Loucy (cell line): ENCODE results near the gene TLE3.
A peak's percentile ranks its signal among the peaks of the same experiment; 100 is the strongest.

ENCODE experiments used
- H2AFZ ChIP-seq: fragments of 200-600 bp; sonication (generic); 2 replicates; pipeline ENCODE4 v1.6.0; 2016; ENCODE audit warnings: antibody characterized with exemption, mild to moderate bottlenecking, low read length, moderate library complexity
- H3F3A ChIP-seq: fragments of 200-600 bp; 2 replicates; pipeline ENCODE4 v1.6.0; 2016; ENCODE audit warnings: antibody characterized with exemption, low read depth, mild to moderate bottlenecking
- H3K27me3 ChIP-seq: fragments of 200-600 bp; sonication (generic); 2 replicates; pipeline ENCODE4 v1.6.1; 2014; ENCODE audit warnings: low read length, mild to moderate bottlenecking; ENCODE audit not compliant: insufficient read depth, poor library complexity, severe bottlenecking
- H3K36me3 ChIP-seq: fragments of 200-600 bp; sonication (generic); 2 replicates; pipeline ENCODE4 v1.6.1; 2016; ENCODE audit warnings: low read length; ENCODE audit not compliant: insufficient read depth
- H3K4me1 ChIP-seq: fragments of 200-600 bp; sonication (generic); 2 replicates; pipeline ENCODE4 v1.5.1; 2014; ENCODE audit warnings: low read length, mild to moderate bottlenecking; ENCODE audit not compliant: insufficient read depth, poor library complexity, severe bottlenecking
- H3K4me2 ChIP-seq: fragments of 200-600 bp; sonication (generic); 2 replicates; pipeline ENCODE4 v1.6.0; 2014; ENCODE audit warnings: antibody characterized with exemption, low read length, low read depth, mild to moderate bottlenecking; ENCODE audit not compliant: poor library complexity, severe bottlenecking
- H3K4me3 ChIP-seq: fragments of 200-600 bp; sonication (generic); 2 replicates; pipeline ENCODE4 v1.5.1; 2014; ENCODE audit warnings: low read length, mild to moderate bottlenecking, mixed read lengths; ENCODE audit not compliant: poor library complexity, severe bottlenecking
- H3K79me2 ChIP-seq: fragments of 200-600 bp; sonication (generic); 2 replicates; pipeline ENCODE4 v1.6.1; 2014; ENCODE audit warnings: low read length; ENCODE audit not compliant: insufficient read depth
- H3K9ac ChIP-seq: fragments of 200-600 bp; sonication (generic); 2 replicates; pipeline ENCODE4 v1.6.0; 2014; ENCODE audit warnings: mild to moderate bottlenecking, low read depth, low read length, moderate library complexity; ENCODE audit not compliant: poor library complexity, severe bottlenecking
- H3K9me2 ChIP-seq: fragments of 200-600 bp; sonication (generic); replicated peaks from 2 replicates; pipeline ENCODE4 v1.6.1; 2016; ENCODE audit warnings: low read depth, low read length, mixed read lengths
- H3K9me3 ChIP-seq: fragments of 200-600 bp; sonication (generic); 2 replicates; pipeline ENCODE4 v1.6.1; 2014; ENCODE audit warnings: mild to moderate bottlenecking, antibody characterized with exemption, low read length, low read depth; ENCODE audit not compliant: insufficient read depth
- H4K20me1 ChIP-seq: fragments of 200-600 bp; sonication (generic); 2 replicates; pipeline ENCODE4 v1.6.0; 2014; ENCODE audit warnings: antibody characterized with exemption, low read length, mild to moderate bottlenecking; ENCODE audit not compliant: insufficient read depth, poor library complexity, severe bottlenecking
- CTCF ChIP-seq: fragments of 200-600 bp; sonication (generic); conservative IDR thresholded peaks from 2 replicates; pipeline ENCODE4 v1.5.1; 2014; ENCODE audit warnings: mild to moderate bottlenecking, antibody characterized with exemption, low read length
- EZH2phosphoT487 ChIP-seq: fragments of 200-600 bp; IDR thresholded peaks from 2 replicates; pipeline ENCODE4 v1.6.1; 2018; ENCODE audit warnings: antibody characterized with exemption, mild to moderate bottlenecking, moderate library complexity, borderline replicate concordance

The TLE3 gene

GRCh38 chr15:70100474-70101341, 3.0 kb upstream of the TLE3 start:
- Histone ChIP-seq H3K4me2 (peak overlapping the region; percentile 98), H3K79me2 (peaks cover 27% of the 10 kb centered on the region), H3K27me3 (no peaks in the 10 kb centered on the region), H3F3A (no peaks in the 10 kb centered on the region; the same call in 1 of the 2 replicates), H3K36me3 (no peaks in the 10 kb centered on the region), H3K9ac (peak overlapping the region; percentile 73), H3K9me2 (no peaks in the 10 kb centered on the region), H3K9me3 (no peaks in the 10 kb centered on the region), H2AFZ (peak overlapping the region; percentile 50), H3K4me3 (peak overlapping the region; percentile 74), H4K20me1 (peaks cover 10% of the 10 kb centered on the region), H3K4me1 (peaks cover 38% of the 10 kb centered on the region)
- TF ChIP-seq EZH2phosphoT487 (no peak), CTCF (peak; percentile 45)

GRCh38 chr15:70099967-70100473, 2.3 kb upstream of the TLE3 start:
- no peaks in the 10 kb centered on the region for H3K36me3 ChIP-seq
- H3K9me3 ChIP-seq = no peaks in the 10 kb centered on the region
- H3K4me1 ChIP-seq = peaks cover 38% of the 10 kb centered on the region
- H3K9ac ChIP-seq = peak overlapping the region; percentile 73
- peak overlapping the region; percentile 98 for H3K4me2 ChIP-seq
- TF ChIP-seq EZH2phosphoT487 (no peak), CTCF (no peak)
- peak overlapping the region; percentile 50; the same call in 1 of the 2 replicates for H2AFZ ChIP-seq
- no peaks in the 10 kb centered on the region for H3K27me3 ChIP-seq
- H3K4me3 ChIP-seq = peak overlapping the region; percentile 74
- no peaks in the 10 kb centered on the region for H3K9me2 ChIP-seq
- H3K79me2 ChIP-seq = peaks cover 34% of the 10 kb centered on the region
- peaks cover 17% of the 10 kb centered on the region for H4K20me1 ChIP-seq
- no peaks in the 10 kb centered on the region; the same call in 1 of the 2 replicates for H3F3A ChIP-seq

- Histone ChIP-seq H3K4me2 (peak overlapping the region; percentile 98), H3K4me3 (peak overlapping the region; percentile 87), H2AFZ (no peak overlapping the region), H4K20me1 (peaks cover 24% of the 10 kb centered on the region), H3K9me2 (no peaks in the 10 kb centered on the region), H3K9me3 (no peaks in the 10 kb centered on the region), H3F3A (no peaks in the 10 kb centered on the region; the same call in 1 of the 2 replicates), H3K9ac (peak overlapping the region; percentile 93), H3K79me2 (peaks cover 40% of the 10 kb centered on the region), H3K4me1 (peaks cover 42% of the 10 kb centered on the region), H3K36me3 (no peaks in the 10 kb centered on the region), H3K27me3 (no peaks in the 10 kb centered on the region)
- TF ChIP-seq EZH2phosphoT487 = no peak
- no peak for TF ChIP-seq CTCF
Observed at GRCh38 chr15:70099167-70099966, 1.6 kb upstream of the TLE3 start.
